Measurements from ENCODE around the gene FRMD1.

- no peak for TF ChIP-seq CTCF (IDR thresholded peaks at IDR 0.05; ENCODE audit: poor library complexity)
- TF ChIP-seq EZH2 (IDR thresholded peaks at IDR 0.05; ENCODE audit: borderline replicate concordance) = no peak
- TF ChIP-seq EZH2phosphoT487 (IDR thresholded peaks at IDR 0.05; ENCODE audit: low read depth, severe bottlenecking, unreplicated experiment) = no peak
Measured at GRCh38 chr6:168011291-168011690, 67.7 kb downstream of the FRMD1 start.

All from hepatocyte (in vitro differentiated cells).